ENCODE measurements around the gene IKZF2.

- TF ChIP-seq EZH2 (IDR thresholded peaks at IDR 0.05; ENCODE audit: low read length) (no peak), CTCF (optimal IDR thresholded peaks at IDR 0.05 in 1 of 3, IDR thresholded peaks at IDR 0.05 in 1 of 3, conservative IDR thresholded peaks at IDR 0.05 in 1 of 3; ENCODE audit: extremely low read depth in 1 of 3, insufficient read depth in 2 of 3, low read length in 3 of 3) (no peak)
Observed at GRCh38 chr2:213066443-213066743, 85.0 kb downstream of the IKZF2 start.

All from keratinocyte (primary cell).